Activated T-cell treated with anti-CD3 and anti-CD28 coated beads for 1 hour (primary cell): ENCODE measurements around the gene SSBP2.

Experiments used
- DNase-seq: peaks from one replicate; pipeline ENCODE4 v3.0.0-alpha.2; 2020; ENCODE audit warnings: low read depth

The SSBP2 gene

DNA sequence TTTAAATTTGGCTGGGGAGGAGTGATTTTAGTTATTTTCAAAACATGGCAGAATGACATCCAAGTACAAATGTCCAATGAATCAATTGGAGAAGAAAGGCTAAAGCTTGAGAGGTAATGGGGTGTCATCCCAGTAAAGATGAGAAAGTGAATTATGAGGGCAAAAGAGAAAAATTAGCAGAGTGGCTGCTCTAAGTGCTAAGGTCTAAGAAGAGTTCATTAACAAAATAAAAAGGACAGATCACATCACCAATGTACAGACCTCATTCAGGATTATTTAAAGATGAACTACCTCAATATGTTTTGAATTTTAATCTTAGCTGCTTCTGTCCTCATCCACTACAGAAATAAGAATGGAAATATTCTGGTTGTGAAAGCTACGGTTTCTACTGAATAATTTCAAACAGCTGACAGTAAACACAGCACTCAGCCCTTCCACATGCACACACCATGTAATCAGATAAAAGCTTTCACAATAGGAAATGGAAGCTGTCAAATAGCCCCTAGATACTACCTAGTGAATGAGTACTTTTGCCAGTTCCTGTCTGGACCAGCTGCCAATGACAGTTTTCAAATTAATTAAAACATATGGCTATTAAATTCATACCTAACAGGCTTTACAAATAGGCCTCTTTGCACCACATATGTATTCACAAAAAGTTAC is 171.5 kb downstream of the SSBP2 start:
- DNase-seq: no peak

DNA sequence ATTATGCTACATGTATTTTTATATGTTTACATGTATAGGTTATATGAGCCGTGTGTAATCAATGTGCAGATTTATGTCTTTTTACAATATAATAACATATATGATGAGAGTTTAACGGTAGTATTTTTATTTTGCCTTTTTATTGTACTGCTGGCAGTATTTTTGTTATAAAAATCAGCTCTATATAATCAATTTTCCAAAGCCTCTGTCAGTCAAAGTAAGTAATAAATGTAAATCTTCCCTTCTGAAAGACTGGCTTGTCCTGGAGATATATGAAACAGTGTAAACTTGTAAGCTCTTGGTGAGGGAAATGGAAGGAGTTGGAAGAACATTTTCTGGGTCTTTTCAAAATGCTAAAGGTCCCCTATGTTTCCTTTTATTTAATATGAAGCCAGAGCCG is 173.8 kb downstream of the SSBP2 start:
- no peak for DNase-seq

DNA sequence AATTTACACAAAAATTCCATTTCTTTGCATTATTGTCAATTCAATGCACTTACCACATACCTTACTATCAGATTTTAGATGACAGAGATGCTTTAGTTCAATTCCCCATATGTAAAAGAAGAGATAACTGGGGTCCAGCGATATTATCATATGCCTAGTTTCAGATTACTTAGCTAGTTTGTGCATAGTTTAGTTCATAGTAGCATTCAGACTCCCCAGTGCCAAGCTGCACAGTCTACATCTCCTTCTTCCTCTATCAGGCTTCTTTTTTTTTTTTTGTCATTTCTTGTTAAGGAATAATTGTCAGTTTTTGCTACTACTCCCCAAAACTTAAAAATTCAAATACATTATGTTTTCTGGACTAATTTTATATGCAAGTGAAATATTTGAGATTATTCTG is 175.0 kb downstream of the SSBP2 start:
- DNase-seq: no peak

DNA sequence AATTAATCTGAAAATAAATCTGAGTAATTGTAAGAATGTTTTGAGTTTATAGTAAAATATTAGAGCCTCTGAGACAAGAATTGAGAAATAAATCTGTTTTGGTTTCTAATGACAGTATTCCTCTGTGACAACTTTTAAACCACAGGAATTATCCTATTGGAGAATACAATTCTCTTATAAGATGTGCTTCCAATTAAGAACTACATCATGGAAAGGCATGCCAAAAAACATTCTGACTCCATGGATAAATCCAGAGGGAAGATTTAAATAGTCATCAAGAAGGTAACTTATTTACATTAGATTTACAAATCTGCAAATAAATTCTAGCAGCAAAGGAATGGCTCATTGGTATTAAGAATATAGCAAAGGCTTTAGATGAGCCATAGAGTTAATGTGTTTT is 178.7 kb downstream of the SSBP2 start:
- DNase-seq: no peak

DNA sequence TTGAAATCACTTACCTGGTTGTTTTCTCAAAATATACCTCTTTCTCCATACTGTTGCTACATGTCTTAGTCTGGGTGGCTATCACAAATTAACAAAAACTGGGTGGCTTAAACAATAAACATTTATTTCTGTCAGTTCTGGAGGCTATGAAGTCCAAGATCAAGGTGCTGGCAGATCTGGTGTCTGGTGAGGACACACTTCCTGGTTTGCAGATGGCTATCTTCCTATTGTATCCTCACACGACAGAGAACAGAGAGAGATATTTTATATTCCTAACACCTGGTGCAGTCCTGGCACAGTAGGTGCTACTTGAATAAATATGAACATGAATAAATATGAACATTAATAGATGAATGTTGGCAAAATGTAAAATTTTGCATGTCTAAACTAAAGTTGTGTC is 192.7 kb downstream of the SSBP2 start:
- no peak for DNase-seq

DNA sequence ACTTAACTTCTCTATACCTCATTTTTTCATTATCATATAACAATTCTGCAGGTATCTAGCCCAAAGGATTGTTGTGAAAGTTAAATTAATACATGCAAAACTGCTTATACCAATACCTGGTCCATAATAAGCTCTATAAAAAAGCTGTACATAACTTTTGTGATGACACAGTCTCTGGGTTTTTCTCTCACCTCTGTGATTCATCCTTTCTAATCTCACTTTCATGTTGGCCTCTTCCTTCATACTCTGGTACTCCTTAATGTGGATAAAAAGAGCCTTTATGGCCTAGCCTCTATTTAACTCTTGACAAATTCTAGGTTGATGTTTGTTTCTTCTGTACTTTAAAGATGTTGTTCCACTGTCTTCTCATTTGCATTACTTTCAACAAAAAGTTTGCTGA is 194.1 kb downstream of the SSBP2 start:
- no peak for DNase-seq

DNA sequence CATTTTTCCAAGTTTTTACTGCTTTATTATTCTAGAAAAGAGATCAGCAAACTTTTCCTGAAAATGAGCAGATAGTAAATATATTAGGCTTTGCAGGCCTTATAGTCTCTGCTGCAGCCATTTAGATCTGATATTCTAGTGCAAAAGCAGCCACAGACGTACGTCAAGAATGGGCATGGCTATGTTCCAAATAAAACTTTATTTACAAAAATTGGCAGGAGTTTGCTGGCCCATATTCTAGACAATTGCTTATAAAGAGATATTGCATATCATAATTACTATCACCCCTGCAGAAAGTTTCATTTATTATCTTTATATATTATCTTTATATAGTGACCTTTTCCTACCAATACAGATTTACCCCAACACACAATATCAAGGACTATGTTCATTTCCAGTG is 195.0 kb downstream of the SSBP2 start:
- DNase-seq: no peak

DNA sequence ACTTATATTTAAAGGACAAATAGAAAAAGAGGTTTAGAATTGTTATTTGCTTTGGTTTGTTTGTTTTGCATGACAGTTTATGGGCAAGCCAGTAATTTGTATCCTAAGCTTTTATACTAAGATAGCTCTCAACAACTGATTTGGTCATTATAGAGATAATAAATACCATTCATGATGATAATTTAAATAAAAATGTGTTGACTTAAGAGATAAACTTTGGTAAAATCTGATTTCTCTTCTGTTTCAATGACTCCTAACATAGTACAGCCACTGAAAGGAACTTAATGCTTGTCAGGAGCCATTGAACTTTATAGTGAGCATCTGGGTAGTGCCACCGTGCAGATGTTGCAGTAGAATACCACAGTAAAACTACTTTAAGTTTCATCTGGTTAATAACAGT is 196.2 kb downstream of the SSBP2 start:
- no peak for DNase-seq

DNA sequence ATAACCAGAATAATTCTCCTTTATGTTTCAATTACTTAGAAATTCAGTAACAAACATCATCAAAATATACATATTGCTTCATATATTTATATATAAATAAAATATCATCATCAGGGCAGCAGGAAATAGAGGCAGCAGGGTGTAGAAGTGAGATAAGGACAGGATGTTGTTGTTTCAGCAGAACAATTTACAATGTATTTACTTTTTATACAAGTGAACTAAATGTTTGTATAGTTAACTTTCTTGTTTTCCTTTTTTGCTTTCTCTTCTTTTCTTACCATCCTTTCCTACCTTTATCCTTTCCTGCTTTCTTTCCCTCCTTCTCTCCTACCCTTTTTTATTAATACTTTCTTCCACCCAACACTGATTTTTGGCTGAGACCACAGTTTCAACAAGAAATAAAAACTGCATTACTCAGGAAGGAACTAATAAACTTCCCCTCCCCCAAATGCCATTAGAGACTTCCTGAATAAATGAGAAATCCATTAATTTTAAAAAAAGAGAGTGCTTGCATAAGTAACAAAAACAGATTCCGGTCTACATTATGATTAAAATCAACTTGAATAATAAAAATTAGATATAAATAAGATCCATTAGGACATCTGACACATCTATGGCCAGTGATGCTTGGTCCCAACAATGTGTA is 197.2 kb downstream of the SSBP2 start:
- DNase-seq: no peak

DNA sequence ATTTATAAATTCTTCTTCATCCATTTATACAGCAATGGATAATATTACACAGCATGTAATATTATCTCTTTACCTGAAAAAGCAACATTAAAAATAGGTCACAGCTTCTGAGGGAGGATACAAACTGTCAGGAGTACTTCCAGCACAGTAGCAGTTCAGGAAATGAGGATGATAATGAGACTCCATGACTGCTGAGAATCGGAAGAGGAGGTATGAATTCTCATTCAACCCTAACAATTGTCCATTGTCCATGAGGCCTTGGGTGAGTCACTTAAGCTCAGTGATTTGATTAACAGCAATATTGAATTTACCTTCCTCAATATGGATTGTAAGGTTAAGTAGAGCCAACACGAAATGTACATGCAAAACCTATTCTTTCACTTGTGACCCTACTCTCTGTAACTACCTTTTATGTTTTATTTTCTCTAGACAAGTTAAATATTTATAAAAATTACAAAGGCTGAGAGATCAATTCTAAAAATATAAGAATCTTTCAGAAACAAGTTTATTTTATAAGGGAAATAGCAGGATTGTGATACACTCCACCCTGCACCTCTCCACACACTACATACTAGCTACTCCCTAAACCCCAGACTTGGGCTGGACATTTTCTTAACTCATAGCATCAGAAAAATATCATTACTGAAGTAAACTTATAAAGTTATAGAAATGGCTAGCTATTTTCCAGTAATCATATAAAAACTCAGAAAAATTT is 197.9 kb downstream of the SSBP2 start:
- DNase-seq: no peak

DNA sequence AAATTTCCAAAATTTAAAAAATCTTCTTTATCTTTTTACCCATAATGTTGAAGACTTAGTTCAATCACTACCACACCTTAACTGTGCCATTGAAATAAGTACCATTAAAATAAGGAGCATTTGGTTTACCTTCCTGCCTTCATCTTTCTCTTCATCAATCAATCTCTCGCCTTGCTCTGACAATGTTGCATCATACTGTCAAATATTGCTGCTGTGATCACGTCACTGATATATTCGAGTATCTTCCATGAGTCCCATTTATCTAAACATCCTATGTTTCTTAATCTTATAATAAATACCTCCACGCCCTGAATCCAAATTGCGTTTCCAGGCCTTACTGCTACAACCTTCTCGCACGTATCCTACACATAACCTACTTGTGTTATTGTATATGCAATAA is 201.8 kb downstream of the SSBP2 start:
- DNase-seq: no peak

DNA sequence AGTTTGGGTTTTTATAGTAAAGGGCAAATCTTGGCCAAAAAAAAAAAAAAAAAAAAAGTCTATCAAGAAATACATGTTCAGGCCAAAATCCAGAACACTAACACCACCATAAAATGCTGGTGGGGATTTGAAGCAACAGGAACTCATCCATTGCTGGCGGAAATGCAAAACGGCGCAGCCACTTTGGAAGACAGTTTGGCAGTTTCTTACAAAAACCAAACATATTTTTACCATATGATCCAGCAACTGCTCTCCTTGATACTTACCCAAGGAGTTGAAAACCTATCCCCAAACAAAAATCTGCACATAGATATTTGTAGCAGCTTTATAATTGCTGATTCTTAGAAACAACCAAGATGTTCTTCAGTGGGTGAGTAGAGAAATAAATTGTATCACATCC is 203.9 kb downstream of the SSBP2 start:
- no peak for DNase-seq

DNA sequence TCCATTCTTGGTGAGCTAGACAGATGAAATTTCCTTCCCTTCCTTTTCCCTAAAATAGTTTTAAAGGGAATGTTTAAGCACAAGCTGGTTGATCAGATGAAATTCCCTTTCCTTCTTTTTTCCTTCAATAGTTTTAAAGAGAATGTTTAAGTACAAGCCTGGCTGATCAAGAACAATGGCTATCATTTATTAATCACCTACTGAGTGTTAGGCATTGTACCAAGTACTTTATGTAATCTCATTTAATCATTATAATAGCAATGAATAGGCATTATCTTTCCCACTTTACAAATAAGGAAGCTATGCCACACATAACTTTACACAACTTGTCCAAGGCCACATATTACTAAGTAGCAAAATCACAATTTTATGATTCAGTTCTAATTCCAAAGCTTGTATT is 205.0 kb downstream of the SSBP2 start:
- DNase-seq: no peak

DNA sequence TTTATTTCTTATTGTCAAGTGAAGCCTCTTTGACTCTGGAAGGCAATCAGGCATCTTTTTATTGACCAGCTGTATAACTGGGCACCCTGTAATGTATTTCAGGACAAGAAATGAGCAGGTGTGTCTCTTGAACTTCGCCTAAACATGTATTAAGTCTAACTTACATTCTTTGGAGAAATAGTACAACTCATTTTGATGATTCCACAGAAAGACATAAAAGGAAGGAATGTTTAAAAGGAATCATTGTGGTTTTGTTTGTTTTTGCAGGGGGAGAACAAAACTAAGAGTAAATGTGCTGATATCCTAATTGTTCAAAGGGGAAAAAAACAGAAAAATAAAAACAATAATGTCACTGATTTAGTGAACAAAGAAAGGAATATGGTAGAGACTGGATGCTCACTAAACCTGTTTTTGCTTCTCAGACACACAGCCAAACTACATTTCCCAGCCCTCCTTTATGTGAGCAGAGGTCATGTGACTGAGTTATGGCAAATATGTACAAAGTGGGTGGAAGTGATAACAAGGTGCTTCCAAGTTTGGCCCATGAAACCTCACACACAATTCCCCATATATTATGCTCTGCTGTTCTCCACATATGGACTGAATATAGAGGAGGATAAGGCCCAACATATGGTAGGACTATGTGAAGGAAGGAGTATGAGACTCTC is 206.4 kb downstream of the SSBP2 start:
- no peak for DNase-seq

DNA sequence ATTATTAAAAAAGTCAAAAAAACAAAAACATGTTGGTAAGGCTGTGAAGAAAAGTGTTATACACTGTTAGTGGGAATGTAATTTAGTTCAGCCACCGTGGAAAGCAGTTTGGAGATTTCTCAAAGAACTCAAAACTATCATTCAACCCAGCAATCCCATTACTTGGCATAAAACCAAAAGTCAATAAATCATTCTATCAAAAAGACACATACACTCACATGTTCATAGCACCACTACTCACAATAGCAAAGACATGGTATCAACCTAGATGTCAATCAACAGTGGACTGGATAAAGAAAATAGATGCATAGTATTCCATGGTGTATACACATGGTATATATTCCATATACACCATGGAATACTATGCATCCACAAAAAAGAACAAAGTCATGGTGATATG is 208.7 kb downstream of the SSBP2 start:
- DNase-seq: no peak

DNA sequence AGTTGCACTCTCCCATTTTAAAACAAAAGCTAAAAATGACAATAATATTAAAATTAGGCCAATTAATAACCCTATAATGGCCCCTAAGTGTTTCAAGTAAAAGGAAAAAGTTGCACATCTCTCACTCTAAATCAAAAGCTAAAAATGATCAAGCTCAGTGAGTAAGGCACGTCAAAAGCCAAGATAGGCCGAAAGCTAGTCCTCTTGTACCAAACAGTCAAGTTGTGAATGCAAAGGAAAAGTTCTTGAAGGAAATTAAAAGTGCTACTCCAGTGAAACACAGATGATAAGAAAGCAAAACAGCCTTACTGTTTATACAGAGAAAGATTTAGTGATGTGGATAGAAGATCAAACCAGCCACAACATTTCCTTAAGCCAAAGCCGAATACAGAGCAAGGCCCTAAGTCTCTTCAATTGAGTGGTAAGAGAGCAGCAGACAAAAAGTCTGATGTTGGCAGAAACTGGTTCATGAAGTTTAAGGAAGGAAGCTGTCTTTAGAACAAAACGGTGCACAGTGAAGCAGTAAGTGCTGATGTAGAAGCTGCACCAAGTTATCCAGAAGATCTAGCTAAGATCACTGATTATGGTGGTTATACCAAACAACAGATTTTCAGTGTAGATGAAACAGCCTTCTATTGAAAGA is 212.9 kb downstream of the SSBP2 start:
- no peak for DNase-seq

DNA sequence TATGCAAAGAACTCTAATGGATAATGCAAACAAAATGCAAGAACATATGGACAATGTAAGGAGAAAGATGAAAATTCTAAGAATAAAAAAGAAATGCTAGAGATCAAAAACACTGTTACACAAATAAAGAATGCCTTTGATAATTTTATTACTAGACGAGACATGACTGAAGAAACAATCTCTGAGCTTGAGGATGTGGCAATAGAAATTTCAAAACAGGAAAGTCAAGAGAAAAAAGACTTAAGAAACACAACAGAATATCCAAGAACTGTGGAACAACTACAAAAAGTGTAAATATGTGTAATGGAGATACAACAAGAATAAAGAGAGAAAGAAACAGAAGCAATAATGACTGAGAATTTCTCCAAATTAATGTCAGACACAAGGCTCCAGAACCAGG is 216.5 kb downstream of the SSBP2 start:
- no peak for DNase-seq

DNA sequence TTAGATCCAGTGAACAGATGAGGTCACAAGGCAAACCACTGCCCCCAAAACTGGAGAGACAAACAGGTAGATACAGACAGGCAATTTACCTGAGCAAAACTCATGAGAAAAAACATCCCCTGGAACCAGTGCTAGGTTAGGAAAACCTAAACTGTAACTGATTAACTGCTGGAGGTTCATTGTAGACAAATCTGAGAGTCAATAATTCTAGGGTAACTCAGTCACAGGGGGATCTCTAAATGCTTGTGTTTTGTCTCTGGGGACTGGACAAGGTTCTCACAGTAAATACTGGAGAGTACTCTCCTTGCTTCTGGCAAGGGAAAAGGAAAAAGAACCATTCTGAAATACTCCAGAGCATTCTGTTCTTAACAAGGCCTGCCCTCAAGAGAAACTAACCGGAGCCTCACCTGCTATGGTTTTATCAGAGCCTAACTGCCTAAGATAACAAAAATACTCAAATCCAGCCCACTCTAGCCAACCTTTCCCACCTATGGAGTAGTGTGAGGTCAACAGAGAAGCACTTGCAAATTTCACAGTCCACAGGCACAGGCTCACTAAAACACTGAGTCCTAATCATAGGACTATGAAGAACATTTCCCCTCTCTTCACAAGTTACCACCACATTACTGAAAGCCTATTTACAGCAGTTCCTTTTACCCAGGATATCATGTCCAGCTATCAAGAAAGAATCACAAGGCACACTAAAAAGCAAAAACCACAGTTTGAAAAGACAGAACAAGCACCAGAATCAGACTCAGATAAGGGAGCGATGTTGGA is 217.1 kb downstream of the SSBP2 start:
- DNase-seq: no peak

DNA sequence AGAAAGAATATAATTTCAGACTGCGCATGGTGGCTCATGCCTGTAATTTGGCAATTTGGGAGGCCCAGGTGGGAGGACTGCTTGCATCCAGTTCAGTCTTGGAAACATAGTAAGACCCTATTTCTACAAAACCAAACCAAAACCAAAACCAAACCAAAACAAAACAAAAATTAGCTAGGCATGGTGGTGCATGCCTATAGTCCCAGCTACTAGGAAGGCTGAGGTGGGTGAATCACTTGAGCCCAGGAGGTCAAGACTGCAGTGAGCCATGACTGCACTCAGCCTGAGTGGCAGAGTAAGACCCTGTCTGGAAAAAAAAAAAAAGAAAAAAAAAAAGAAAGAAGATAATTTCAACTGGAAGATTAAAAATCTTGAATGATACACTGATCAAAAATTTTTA is 220.0 kb downstream of the SSBP2 start:
- no peak for DNase-seq

DNA sequence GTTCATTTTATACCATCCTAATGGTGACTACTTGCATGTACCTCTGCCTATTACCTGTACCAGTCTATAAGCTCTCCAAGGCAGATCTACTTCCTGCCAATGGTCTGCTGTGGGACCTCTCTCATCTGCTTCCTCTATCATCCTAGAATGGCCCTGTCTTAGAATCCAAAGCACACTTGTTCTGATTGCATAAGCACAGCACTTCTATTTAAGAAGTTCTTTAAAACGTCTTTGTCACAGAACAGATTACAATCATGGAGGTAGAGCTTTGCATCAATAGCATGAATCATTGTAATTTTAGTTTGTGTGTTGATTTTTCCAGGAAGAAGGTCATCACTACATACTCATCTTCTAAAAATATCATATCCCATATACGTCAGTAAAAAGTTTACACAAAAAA is 225.2 kb downstream of the SSBP2 start:
- DNase-seq: no peak

DNA sequence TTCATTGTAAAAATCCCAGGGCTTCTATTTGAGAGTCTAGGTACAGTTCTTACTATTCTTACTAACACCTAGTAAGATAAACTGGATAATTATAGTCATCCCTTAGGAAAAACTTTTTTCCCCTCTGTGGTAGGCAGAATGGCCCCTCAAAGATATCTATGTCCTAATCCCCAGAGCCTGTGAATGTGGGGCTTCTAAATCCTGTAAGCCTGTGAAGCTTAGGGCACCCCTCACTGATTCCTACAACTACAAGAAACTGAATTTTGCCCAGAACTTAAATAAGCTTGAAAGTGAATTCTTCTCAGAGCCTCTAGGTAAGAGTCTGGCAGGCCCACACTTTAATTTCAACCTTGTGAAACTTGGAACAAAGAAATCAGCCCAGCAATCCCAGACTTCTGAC is 226.9 kb downstream of the SSBP2 start:
- DNase-seq: no peak

DNA sequence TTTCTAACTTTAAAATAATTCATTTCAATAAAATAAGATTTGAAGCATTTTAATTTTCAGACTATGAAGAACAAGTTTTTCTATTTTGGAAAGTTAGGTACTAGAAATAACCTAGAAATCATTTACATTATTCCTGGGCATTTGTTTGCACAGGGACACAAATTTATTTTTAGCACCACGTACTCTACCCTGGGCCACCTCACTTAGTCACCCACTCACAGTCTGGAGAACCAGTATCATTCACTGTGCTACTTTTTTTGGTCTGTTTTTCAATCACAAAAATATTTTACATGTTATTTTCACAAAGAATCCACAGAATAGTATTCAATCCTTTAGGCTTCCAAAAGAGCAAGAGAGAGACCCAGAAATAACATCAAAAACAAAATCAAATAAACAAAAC is 228.3 kb downstream of the SSBP2 start:
- DNase-seq: no peak
